GM21526 (cell line): ENCODE data around the gene MEIS1.

ENCODE experiments used
- ATAC-seq: cut with Tn5 transposase; IDR thresholded peaks from one replicate; pipeline ENCODE4 v1.9.1; 2021; ENCODE audit warnings: moderate library complexity; ENCODE audit not compliant: unreplicated experiment, low FRiP score

MEIS1 gene

GRCh38 chr2:66604326-66604725 lies 169.4 kb downstream of the MEIS1 start:
- ATAC-seq, result no peak

DNA sequence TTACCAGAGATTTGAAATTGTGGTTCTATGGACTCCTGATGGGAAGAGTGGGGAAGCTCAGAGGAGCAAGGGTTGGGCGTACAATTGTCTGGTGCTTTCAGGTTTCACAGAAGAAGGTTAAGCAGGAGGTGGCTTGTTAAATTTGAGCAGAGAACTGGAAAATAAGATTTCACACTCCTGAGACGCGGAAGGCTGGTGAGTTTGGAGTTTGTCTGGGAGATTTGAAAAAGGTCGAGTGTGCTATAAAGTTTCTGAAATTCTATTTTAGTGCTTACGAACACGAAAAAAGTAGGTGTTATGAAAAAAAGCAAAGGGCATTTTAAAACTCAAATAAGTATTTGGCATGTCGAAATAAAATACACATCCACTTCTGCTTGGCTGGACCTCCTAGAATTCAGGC lies 170.1 kb downstream of the MEIS1 start:
- ATAC-seq, result no peak

DNA sequence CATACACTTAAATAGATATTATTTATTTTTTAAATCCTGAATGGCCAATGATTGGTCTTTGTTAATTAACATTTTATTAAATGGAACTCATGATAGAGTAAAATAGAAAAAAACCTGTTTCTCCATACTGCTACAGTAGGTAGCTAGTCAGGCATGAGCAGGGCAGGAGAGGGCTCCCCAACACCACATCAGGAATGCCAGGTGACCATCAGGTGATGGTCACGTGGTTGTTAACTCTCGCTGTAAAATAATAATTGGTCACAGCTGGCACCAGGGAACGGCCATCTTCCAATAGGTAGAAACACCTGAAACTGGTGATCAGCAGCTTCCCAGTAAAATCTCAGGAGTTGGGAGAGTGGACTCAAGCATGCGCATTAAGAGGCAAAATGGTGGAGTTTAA lies 172.2 kb downstream of the MEIS1 start:
- ATAC-seq, result no peak
